Measurements from ENCODE around the gene GRIN2A. TPM values are rescaled to one million over a fixed set of nuclear protein-coding genes. Genes with fewer than 3 reads are reported as not detected.

The GRIN2A gene
- total and polyA plus RNA-seq, 2 of the 13 experiments (the other 11 are each of a cell fraction or from before 2014, with no cell fraction given): not detected

DNA sequence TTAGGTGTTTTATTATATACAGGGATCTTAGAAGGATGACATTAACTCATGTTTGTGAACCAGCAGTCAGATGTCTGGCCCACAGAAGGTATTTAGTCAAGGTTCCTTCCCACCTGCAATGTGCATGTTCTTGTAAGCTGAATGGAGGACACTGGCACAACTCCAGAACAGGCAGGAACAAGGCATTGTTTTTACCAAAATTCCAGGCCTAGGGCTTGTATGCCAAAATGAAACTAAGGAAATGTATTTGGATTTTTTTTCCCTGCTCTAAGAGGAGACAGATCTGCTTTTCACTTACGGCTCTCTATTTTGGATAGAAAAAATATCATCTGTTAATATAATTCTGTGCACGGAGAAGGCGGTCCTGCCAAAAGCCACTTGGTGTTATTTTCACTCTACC is 312.5 kb downstream of the GRIN2A start:
- H3K4me2 ChIP-seq (ENCODE audit: low read depth, low read length): no peak overlapping the region
- ChIA-PET POLR2A (no interaction called here), CTCF (ENCODE audit: low intra/inter-chr PET ratio, low total read pairs) (no interaction called here)
- in situ Hi-C loops (cut with HindIII; ENCODE audit: extremely low pct_ligation_motif_present, low pct_unique_long_range_greater_than_20kb): no loop called here
- no peaks in the 10 kb centered on the region for H3K4me1 ChIP-seq (ENCODE audit: insufficient read depth, low read length)
- BruUV-seq (replicated peaks): no TSS peak
- no peaks in the 10 kb centered on the region for H3K27me3 ChIP-seq (ENCODE audit: control insufficient read depth in 1 of 2, insufficient read depth in 2 of 2, low read length in 2 of 2)
- 80% methylated on average over 3 of the region's 3 CpGs for WGBS (ENCODE audit: low lambda C conversion rate)
- FAIRE-seq (no peak), DNase-seq (ENCODE audit: low spot score) (no peak), ATAC-seq (no peak)
- no peak overlapping the region for H2AFZ ChIP-seq (ENCODE audit: low read length)
- H3K9me3 ChIP-seq (ENCODE audit: low read length): no peaks in the 10 kb centered on the region
- H4K20me1 ChIP-seq (ENCODE audit: insufficient read depth, low read length): no peaks in the 10 kb centered on the region
- no peak overlapping the region for H3K9ac ChIP-seq (ENCODE audit: insufficient read depth, low read depth, low read length)
- intact Hi-C loops (cut with micrococcal nuclease; ENCODE audit: unreplicated experiment): no loop called here
- no peaks in the 10 kb centered on the region for H3K79me2 ChIP-seq (ENCODE audit: insufficient read depth, low read length)
- no peak overlapping the region for H3K4me3 ChIP-seq (replicated peaks in 1 of 3; ENCODE audit: insufficient read depth in 1 of 3, low read depth in 2 of 3, low read length in 3 of 3)
- H3K36me3 ChIP-seq (replicated peaks in 1 of 2; ENCODE audit: control insufficient read depth in 1 of 2, insufficient read depth in 2 of 2, low read length in 2 of 2): no peaks in the 10 kb centered on the region
- H3K27ac ChIP-seq (ENCODE audit: extremely low read length, insufficient read depth, low read length): no peak overlapping the region
- TF ChIP-seq, protein P1, sequence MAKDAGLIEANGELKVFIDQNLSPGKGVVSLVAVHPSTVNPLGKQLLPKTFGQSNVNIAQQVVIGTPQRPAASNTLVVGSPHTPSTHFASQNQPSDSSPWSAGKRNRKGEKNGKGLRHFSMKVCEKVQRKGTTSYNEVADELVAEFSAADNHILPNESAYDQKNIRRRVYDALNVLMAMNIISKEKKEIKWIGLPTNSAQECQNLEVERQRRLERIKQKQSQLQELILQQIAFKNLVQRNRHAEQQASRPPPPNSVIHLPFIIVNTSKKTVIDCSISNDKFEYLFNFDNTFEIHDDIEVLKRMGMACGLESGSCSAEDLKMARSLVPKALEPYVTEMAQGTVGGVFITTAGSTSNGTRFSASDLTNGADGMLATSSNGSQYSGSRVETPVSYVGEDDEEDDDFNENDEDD (CRISPR knock-in tag; IDR thresholded peaks at IDR 0.05; ENCODE audit: borderline replicate concordance): no peak
- TF ChIP-seq KMT2A (CRISPR knock-in tag; IDR thresholded peaks at IDR 0.05) (no peak), PRPF4 (IDR thresholded peaks at IDR 0.05; ENCODE audit: low read depth, low read length, poor library complexity, severe bottlenecking) (no peak), MYC (CRISPR knock-in tag; IDR thresholded peaks at IDR 0.05; ENCODE audit: borderline replicate concordance) (no peak), ZEB1 (IDR thresholded peaks at IDR 0.05; ENCODE audit: insufficient replicate concordance, low read depth) (no peak), ZSCAN22 (CRISPR knock-in tag; IDR thresholded peaks at IDR 0.05) (no peak), IRF2 (CRISPR knock-in tag; IDR thresholded peaks at IDR 0.05) (no peak), ISX (CRISPR knock-in tag; conservative IDR thresholded peaks at IDR 0.05) (no peak), ZNF674 (CRISPR knock-in tag; IDR thresholded peaks at IDR 0.05; ENCODE audit: low read depth) (no peak), KAT2B (IDR thresholded peaks at IDR 0.05; ENCODE audit: borderline replicate concordance, low read depth, low read length) (no peak), GATAD2A (CRISPR knock-in tag; IDR thresholded peaks at IDR 0.05) (no peak), RARA (CRISPR knock-in tag; IDR thresholded peaks at IDR 0.05) (no peak), MEIS1 (CRISPR knock-in tag; IDR thresholded peaks at IDR 0.05; ENCODE audit: borderline replicate concordance) (no peak), TAF1 (CRISPR knock-in tag; IDR thresholded peaks at IDR 0.05) (no peak), NFYC (CRISPR knock-in tag; IDR thresholded peaks at IDR 0.05) (no peak), ZNF432 (CRISPR knock-in tag; IDR thresholded peaks at IDR 0.05; ENCODE audit: borderline replicate concordance) (no peak), ATAD3A (CRISPR knock-in tag; IDR thresholded peaks at IDR 0.05) (no peak), SIX1 (CRISPR knock-in tag; IDR thresholded peaks at IDR 0.05; ENCODE audit: borderline replicate concordance) (no peak), ZNF383 (CRISPR knock-in tag; IDR thresholded peaks at IDR 0.05; ENCODE audit: borderline replicate concordance) (no peak)
- TF ChIP-seq, protein P2, sequence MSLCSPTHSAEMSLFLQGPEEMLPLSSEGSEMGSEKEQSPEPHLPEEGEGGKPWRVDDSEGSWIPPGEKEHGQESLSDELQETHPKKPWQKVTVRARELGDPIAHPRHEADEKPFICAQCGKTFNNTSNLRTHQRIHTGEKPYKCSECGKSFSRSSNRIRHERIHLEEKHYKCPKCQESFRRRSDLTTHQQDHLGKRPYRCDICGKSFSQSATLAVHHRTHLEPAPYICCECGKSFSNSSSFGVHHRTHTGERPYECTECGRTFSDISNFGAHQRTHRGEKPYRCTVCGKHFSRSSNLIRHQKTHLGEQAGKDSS (CRISPR knock-in tag; IDR thresholded peaks at IDR 0.05; ENCODE audit: borderline replicate concordance, low read depth): no peak

Measured in HepG2 (cell line).